A549 (cell line): ENCODE measurements around the gene STRN4.

Experiments
- EP300 ChIP-seq, 2 experiments: fragments of >200 bp; sonication (Bioruptor Twin); formaldehyde crosslinking; IDR thresholded peaks; 2 replicates in 1 of 2; 3 replicates in 1 of 2; pipeline ENCODE4 v1.6.1; 2016 to 2017
- JUN ChIP-seq, 2 experiments: fragments of >200 bp; sonication (Bioruptor Twin); formaldehyde crosslinking; IDR thresholded peaks; 2 replicates in 1 of 2; 3 replicates in 1 of 2; pipeline ENCODE4 v1.6.1; 2016 to 2017
- POLR2A ChIP-seq: IDR thresholded peaks from 2 replicates; pipeline ENCODE4 v1.6.1; 2012; ENCODE audit warnings: mild to moderate bottlenecking, low read length
- RCOR1 ChIP-seq: fragments of 150-350 bp; IDR thresholded peaks from 2 replicates; pipeline ENCODE4 v1.6.1; 2014; ENCODE audit warnings: antibody characterized with exemption, low read length, low read depth
- RFX5 ChIP-seq: fragments of 450-650 bp; IDR thresholded peaks from 2 replicates; pipeline ENCODE4 v1.7.1; 2014; ENCODE audit warnings: antibody characterized with exemption, mild to moderate bottlenecking, moderate library complexity
- SMC3 ChIP-seq: fragments of >200 bp; sonication (Bioruptor Twin); formaldehyde crosslinking; IDR thresholded peaks from 3 replicates; pipeline ENCODE4 v1.6.1; 2018; ENCODE audit warnings: inconsistent platforms
- TF ChIP-seq, protein P1 (sequence below): fragments of >200 bp; sonication (Bioruptor Twin); formaldehyde crosslinking; IDR thresholded peaks from 3 replicates; pipeline ENCODE4 v1.5.1; 2016
- TF ChIP-seq, protein P2 (sequence below): fragments of 150-350 bp; IDR thresholded peaks from 2 replicates; pipeline ENCODE4 v1.6.1; 2014; ENCODE audit warnings: low read depth, mild to moderate bottlenecking, low read length
- TF ChIP-seq, protein P3 (sequence below): fragments of 250-450 bp; sonication (Bioruptor Pico); IDR thresholded peaks from 2 replicates; pipeline ENCODE4 v1.5.0; 2020; ENCODE audit warnings: low read depth, mild to moderate bottlenecking, moderate library complexity
- TF ChIP-seq, protein P4 (sequence below): IDR thresholded peaks from 2 replicates; pipeline ENCODE4 v1.6.1; 2012
- TF ChIP-seq, protein P5 (sequence below): fragments of 250-450 bp; sonication (Bioruptor Pico); IDR thresholded peaks from 2 replicates; pipeline ENCODE4 v1.5.0; 2021; ENCODE audit warnings: mild to moderate bottlenecking, moderate library complexity, borderline replicate concordance
- TF ChIP-seq, protein P6 (sequence below): fragments of >200 bp; sonication (Bioruptor Twin); formaldehyde crosslinking; IDR thresholded peaks from 2 replicates; pipeline ENCODE4 v1.6.1; 2016

DNA sequence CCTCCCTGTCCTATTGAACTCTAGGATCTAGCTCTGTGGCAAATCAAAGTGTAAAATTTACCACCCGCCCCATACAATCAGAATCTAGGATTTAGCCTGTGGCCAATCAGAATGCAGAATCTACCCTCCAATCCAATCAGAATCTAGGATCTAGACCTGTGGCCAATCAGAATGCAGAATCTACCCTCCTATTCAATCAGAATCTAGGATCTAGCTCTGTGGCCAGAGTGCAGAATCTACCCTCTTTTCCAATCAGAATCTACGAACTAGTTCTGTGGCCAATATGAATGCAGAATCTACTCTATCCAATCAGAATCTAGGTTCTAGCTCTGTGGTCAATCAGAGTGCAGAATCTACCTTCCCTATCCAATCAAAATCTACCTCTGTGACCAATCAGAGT is 55.1 kb downstream of the STRN4 start:
- TF ChIP-seq, protein P1, sequence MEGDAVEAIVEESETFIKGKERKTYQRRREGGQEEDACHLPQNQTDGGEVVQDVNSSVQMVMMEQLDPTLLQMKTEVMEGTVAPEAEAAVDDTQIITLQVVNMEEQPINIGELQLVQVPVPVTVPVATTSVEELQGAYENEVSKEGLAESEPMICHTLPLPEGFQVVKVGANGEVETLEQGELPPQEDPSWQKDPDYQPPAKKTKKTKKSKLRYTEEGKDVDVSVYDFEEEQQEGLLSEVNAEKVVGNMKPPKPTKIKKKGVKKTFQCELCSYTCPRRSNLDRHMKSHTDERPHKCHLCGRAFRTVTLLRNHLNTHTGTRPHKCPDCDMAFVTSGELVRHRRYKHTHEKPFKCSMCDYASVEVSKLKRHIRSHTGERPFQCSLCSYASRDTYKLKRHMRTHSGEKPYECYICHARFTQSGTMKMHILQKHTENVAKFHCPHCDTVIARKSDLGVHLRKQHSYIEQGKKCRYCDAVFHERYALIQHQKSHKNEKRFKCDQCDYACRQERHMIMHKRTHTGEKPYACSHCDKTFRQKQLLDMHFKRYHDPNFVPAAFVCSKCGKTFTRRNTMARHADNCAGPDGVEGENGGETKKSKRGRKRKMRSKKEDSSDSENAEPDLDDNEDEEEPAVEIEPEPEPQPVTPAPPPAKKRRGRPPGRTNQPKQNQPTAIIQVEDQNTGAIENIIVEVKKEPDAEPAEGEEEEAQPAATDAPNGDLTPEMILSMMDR: no peak
- TF ChIP-seq SMC3: no peak
- no peak for TF ChIP-seq POLR2A
- TF ChIP-seq, protein P2, sequence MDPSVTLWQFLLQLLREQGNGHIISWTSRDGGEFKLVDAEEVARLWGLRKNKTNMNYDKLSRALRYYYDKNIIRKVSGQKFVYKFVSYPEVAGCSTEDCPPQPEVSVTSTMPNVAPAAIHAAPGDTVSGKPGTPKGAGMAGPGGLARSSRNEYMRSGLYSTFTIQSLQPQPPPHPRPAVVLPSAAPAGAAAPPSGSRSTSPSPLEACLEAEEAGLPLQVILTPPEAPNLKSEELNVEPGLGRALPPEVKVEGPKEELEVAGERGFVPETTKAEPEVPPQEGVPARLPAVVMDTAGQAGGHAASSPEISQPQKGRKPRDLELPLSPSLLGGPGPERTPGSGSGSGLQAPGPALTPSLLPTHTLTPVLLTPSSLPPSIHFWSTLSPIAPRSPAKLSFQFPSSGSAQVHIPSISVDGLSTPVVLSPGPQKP: no peak
- TF ChIP-seq RFX5: no peak
- no peak for TF ChIP-seq JUN (IDR thresholded peaks at IDR 0.05)
- TF ChIP-seq, protein P3, sequence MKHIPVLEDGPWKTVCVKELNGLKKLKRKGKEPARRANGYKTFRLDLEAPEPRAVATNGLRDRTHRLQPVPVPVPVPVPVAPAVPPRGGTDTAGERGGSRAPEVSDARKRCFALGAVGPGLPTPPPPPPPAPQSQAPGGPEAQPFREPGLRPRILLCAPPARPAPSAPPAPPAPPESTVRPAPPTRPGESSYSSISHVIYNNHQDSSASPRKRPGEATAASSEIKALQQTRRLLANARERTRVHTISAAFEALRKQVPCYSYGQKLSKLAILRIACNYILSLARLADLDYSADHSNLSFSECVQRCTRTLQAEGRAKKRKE (CRISPR knock-in tag): no peak
- no peak for TF ChIP-seq RCOR1
- TF ChIP-seq, protein P4, sequence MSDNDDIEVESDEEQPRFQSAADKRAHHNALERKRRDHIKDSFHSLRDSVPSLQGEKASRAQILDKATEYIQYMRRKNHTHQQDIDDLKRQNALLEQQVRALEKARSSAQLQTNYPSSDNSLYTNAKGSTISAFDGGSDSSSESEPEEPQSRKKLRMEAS: no peak
- TF ChIP-seq, protein P5, sequence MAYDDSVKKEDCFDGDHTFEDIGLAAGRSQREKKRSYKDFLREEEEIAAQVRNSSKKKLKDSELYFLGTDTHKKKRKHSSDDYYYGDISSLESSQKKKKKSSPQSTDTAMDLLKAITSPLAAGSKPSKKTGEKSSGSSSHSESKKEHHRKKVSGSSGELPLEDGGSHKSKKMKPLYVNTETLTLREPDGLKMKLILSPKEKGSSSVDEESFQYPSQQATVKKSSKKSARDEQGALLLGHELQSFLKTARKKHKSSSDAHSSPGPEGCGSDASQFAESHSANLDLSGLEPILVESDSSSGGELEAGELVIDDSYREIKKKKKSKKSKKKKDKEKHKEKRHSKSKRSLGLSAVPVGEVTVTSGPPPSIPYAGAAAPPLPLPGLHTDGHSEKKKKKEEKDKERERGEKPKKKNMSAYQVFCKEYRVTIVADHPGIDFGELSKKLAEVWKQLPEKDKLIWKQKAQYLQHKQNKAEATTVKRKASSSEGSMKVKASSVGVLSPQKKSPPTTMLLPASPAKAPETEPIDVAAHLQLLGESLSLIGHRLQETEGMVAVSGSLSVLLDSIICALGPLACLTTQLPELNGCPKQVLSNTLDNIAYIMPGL: no peak
- no peak for TF ChIP-seq EP300 (IDR thresholded peaks at IDR 0.05)
- TF ChIP-seq, protein P6, sequence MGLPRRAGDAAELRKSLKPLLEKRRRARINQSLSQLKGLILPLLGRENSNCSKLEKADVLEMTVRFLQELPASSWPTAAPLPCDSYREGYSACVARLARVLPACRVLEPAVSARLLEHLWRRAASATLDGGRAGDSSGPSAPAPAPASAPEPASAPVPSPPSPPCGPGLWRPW: no peak
